HG02981 (cell line): Measurements from ENCODE around the gene LRRFIP2.

Experiments
- ATAC-seq: cut with Tn5 transposase; IDR thresholded peaks from one replicate; pipeline ENCODE4 v1.9.1; 2021; ENCODE audit warnings: mild to moderate bottlenecking, moderate library complexity; ENCODE audit not compliant: unreplicated experiment

The LRRFIP2 gene

DNA sequence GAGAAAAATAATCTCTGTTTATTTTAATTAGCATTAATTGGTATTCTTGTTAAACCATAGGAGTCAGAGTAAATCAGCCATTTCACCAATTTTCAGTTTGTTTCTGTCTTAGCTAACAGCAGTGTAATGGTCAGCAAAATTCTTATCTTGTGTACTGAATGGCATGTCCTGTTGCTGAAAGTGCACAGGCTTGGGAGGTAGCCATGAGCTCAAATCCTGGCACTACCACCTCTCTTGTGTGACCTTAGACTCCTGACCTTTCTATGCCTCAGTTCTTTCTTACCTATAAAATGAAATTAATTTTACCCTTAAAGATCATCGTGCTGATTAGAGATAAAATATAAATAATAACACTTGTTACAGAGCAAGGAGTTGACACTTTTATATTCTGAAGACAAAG is 145.3 kb downstream of the LRRFIP2 start:
- ATAC-seq: no peak

- ATAC-seq: no peak
Observed at GRCh38 chr3:37028329-37028728, 146.1 kb downstream of the LRRFIP2 start.

GRCh38 chr3:37026851-37027250 is 147.5 kb downstream of the LRRFIP2 start:
- ATAC-seq: no peak

GRCh38 chr3:37025561-37026335 is 148.6 kb downstream of the LRRFIP2 start:
- no peak for ATAC-seq

- ATAC-seq: no peak
Observed at GRCh38 chr3:37024820-37025405, 149.5 kb downstream of the LRRFIP2 start.

DNA sequence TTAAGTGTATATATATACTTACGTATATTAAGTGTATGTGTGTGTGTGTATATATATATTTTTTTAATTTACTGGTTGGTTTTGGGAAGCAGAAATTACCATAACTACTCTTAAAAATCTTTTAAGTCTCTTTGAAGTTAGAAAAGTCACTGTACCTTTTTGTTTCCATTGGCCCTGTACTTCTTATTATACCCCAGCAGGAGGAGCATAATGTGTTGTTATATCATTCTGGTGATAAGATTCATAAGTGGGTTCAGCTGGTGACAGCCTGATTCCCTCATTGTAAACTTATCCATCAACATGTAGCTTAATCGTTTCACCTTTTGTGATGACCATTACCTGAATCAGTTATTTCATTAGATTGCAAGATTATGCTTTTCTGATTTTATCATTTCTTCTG is 150.3 kb downstream of the LRRFIP2 start:
- ATAC-seq: no peak

GRCh38 chr3:37017683-37018082 is 156.7 kb downstream of the LRRFIP2 start:
- ATAC-seq: no peak

GRCh38 chr3:37016903-37017302 is 157.5 kb downstream of the LRRFIP2 start:
- ATAC-seq: no peak

DNA sequence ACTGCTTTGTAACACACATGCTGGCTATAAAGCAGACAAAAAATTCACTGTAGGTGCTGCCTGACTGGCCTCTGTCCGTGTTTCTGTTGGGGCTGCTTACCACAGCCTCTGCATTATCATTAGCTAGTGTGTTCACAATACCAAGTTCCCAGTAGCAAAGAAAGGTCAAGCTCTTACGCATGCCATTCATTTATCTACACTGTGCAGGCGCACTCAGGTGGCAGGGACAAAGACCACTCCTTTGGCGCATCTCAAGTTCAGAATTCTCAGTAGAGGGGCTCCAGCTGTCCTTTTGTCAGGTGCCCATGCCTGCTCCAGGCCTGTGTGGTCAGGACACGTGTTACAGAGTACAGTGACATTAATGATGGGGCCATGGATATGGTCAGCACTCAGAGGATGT is 158.7 kb downstream of the LRRFIP2 start:
- no peak for ATAC-seq

GRCh38 chr3:37014620-37015019 is 159.8 kb downstream of the LRRFIP2 start:
- no peak for ATAC-seq
